HepG2 (cell line): ENCODE results near the gene AREL1. TPM values are rescaled to one million over a fixed set of nuclear protein-coding genes. Genes with fewer than 3 reads are reported as not detected.

ENCODE experiments used
- ATAC-seq: fragments of 200-7000 bp; cut with Tn5 transposase; 3 replicates; pipeline ENCODE4 v1.9.1; 2020; ENCODE audit warnings: mild to moderate bottlenecking, moderate library complexity
- BruUV-seq: library from RNA; stranded (reverse); fragments of 400-500 nt; replicated peaks from 2 replicates; lab custom pipeline; 2021; lab: Mats Ljungman, UMichigan
- CTCF ChIA-PET: fragments of 300-600 bp; formaldehyde crosslinking; extraction: SDS; loops from one replicate; lab custom pipeline; 2021; ENCODE audit warnings: low total read pairs, inconsistent platforms, low intra/inter-chr PET ratio; lab: Yijun Ruan, JAX
- POLR2A ChIA-PET: fragments of 350-600 bp; sonication (Branson Sonifier 250); formaldehyde crosslinking; loops from one replicate; lab custom pipeline; 2020; ENCODE audit warnings: antibody characterized with exemption, inconsistent platforms; lab: Yijun Ruan, JAX
- DNase-seq: peaks from one replicate; pipeline ENCODE4 v3.0.0-alpha.2; 2015; ENCODE audit warnings: low spot score
- FAIRE-seq: peaks from 3 replicates; lab custom pipeline; 2011; peaks lifted over from hg19 to GRCh38; lab: Jason Lieb, UNC
- H2AFZ ChIP-seq: one replicate; pipeline ENCODE4 v1.6.1; 2011; ENCODE audit warnings: low read length, inconsistent platforms
- H3K27ac ChIP-seq: fragments of 300-600 bp; 3 replicates; pipeline ENCODE4 v1.8.0; 2011; ENCODE audit warnings: mixed run types, mild to moderate bottlenecking, mixed read lengths, low read length, inconsistent platforms; ENCODE audit not compliant: insufficient read depth; ENCODE audit errors: extremely low read length
- H3K27me3 ChIP-seq, 2 experiments: fragments of 200-600 bp in 1 of 2; 2 replicates in 1 of 2; 3 replicates in 1 of 2; pipeline versions ENCODE4 v1.6.0 to v1.8.0; 2011; ENCODE audit warnings: low read length in 2 of 2, mild to moderate bottlenecking in 2 of 2, moderate library complexity in 2 of 2, inconsistent platforms in 1 of 2; ENCODE audit not compliant: insufficient read depth in 2 of 2, control insufficient read depth in 1 of 2
- H3K36me3 ChIP-seq, 2 experiments: fragments of 200-600 bp in 1 of 2; replicated peaks in 1 of 2; 2 replicates in 1 of 2; 3 replicates in 1 of 2; pipeline versions ENCODE4 v1.5.1 to v1.8.0; 2011; ENCODE audit warnings: low read length in 2 of 2, inconsistent platforms in 1 of 2; ENCODE audit not compliant: insufficient read depth in 2 of 2, control insufficient read depth in 1 of 2
- H3K4me1 ChIP-seq: 2 replicates; pipeline ENCODE4 v1.5.1; 2012; ENCODE audit warnings: low read length, inconsistent platforms; ENCODE audit not compliant: insufficient read depth
- H3K4me2 ChIP-seq: 2 replicates; pipeline ENCODE4 v1.6.0; 2011; ENCODE audit warnings: low read depth, low read length, inconsistent platforms
- H3K4me3 ChIP-seq, 3 experiments: fragments of 200-600 bp in 1 of 3; sonication (generic), shearing (Covaris generic) in 1 of 3; replicated peaks in 1 of 3; 2 replicates each; pipeline ENCODE4 v1.5.1; 2011 to 2016; ENCODE audit warnings: low read length in 3 of 3, inconsistent platforms in 2 of 3, low read depth in 2 of 3, mild to moderate bottlenecking in 2 of 3, control low read depth in 1 of 3, mixed read lengths in 1 of 3; ENCODE audit not compliant: insufficient read depth in 1 of 3
- H3K79me2 ChIP-seq: one replicate; pipeline ENCODE4 v1.6.1; 2011; ENCODE audit warnings: low read length, inconsistent platforms; ENCODE audit not compliant: insufficient read depth
- H3K9ac ChIP-seq: 2 replicates; pipeline ENCODE4 v1.6.0; 2011; ENCODE audit warnings: mild to moderate bottlenecking, low read depth, low read length, inconsistent platforms; ENCODE audit not compliant: insufficient read depth
- H3K9me3 ChIP-seq: 2 replicates; pipeline ENCODE4 v1.5.1; 2012; ENCODE audit warnings: mild to moderate bottlenecking, low read length
- H4K20me1 ChIP-seq: 2 replicates; pipeline ENCODE4 v1.6.0; 2011; ENCODE audit warnings: inconsistent platforms, mild to moderate bottlenecking, low read length, moderate library complexity; ENCODE audit not compliant: insufficient read depth
- GMEB2 ChIP-seq: IDR thresholded peaks from 2 replicates; pipeline ENCODE4 v1.6.1; 2016; ENCODE audit warnings: missing biosample characterization, missing genetic modification reagents, low read depth
- RORA ChIP-seq: sonication (generic); formaldehyde crosslinking; IDR thresholded peaks from 2 replicates; pipeline ENCODE4 v1.5.0; 2020; ENCODE audit warnings: mild to moderate bottlenecking, missing genetic modification reagents, moderate library complexity
- SIX1 ChIP-seq: sonication (generic); formaldehyde crosslinking; IDR thresholded peaks from 2 replicates; pipeline ENCODE4 v1.4.0; 2020; ENCODE audit warnings: missing genetic modification reagents, borderline replicate concordance
- ZNF770 ChIP-seq: sonication (generic); formaldehyde crosslinking; IDR thresholded peaks from 2 replicates; pipeline ENCODE4 v1.5.0; 2020; ENCODE audit warnings: mild to moderate bottlenecking, missing genetic modification reagents
- WGBS: methylation state at CpG from one replicate; pipeline ENCODE4 v1.1.6; 2017; ENCODE audit warnings: low lambda C conversion rate; 5-methylcytosine and 5-hydroxymethylcytosine counted together
- in situ Hi-C: cut with HindIII; loops from 2 replicates; pipeline ENCODE4 v1.10.0; 2017; ENCODE audit warnings: low pct_unique_long_range_greater_than_20kb; ENCODE audit not compliant: extremely low pct_ligation_motif_present
- intact Hi-C: fragments of 100-400 bp; cut with micrococcal nuclease; formaldehyde crosslinking; loops from one replicate; pipeline ENCODE4 v1.10.0; 2022; ENCODE audit not compliant: unreplicated experiment
- polyA plus RNA-seq, 8 experiments: library from polyadenylated mRNA; depleted of rRNA in 3 of 8; stranded (reverse) in 7 of 8; unstranded in 1 of 8; fragments of >200 nt; fragmentation: Illumina TruSeq in 4 of 8; extraction: Trizol in 4 of 8; gene quantifications; 2 replicates each; pipeline versions ENCODE4 v1.2.1 to v1.2.3, GENCODE V29; 2011 to 2016; ENCODE audit warnings: low read depth in 4 of 8, missing spikeins in 1 of 8, mixed read lengths in 1 of 8; ENCODE audit not compliant: insufficient read depth in 1 of 8
- total RNA-seq, 5 experiments: library from RNA; depleted of rRNA; stranded (reverse); fragments of >200 nt; fragmentation: Illumina TruSeq; extraction: Trizol; gene quantifications; 2 replicates each; pipeline ENCODE4 v1.2.3, GENCODE V29; 2016; ENCODE audit warnings: low read depth in 1 of 5

Gene AREL1
- total and polyA plus RNA-seq, 2 of the 13 experiments (the other 11 are each of a cell fraction or from before 2014, with no cell fraction given) = 21.3 to 25.4 TPM

- no peak for ATAC-seq
- in situ Hi-C loops (no loop called here), intact Hi-C loops (no loop called here)
- Histone ChIP-seq H4K20me1 (no peaks in the 10 kb centered on the region), H3K36me3 (peaks cover 7 to 28% of the 10 kb centered on the region in 2 experiments), H3K9ac (no peak overlapping the region), H2AFZ (no peak overlapping the region), H3K9me3 (no peaks in the 10 kb centered on the region), H3K4me3 (no peak overlapping the region), H3K79me2 (peaks cover 8% of the 10 kb centered on the region), H3K4me1 (no peaks in the 10 kb centered on the region), H3K27me3 (no peaks in the 10 kb centered on the region), H3K27ac (no peak overlapping the region), H3K4me2 (no peak overlapping the region)
- FAIRE-seq = no peak
- TF ChIP-seq GMEB2 (no peak), ZNF770 (CRISPR knock-in tag) (no peak), RORA (no peak), SIX1 (CRISPR knock-in tag) (no peak)
- no peak for DNase-seq
- BruUV-seq = no TSS peak
- 95% methylated on average over 2 of the region's 2 CpGs for WGBS
- ChIA-PET POLR2A (no interaction called here), CTCF (no interaction called here)
Observed at GRCh38 chr14:74691456-74691855, 21.4 kb downstream of the AREL1 start.
